Aorta (tissue), 5 donors: ENCODE results near the gene KIF6. TPM values are rescaled to one million over a fixed set of nuclear protein-coding genes. Genes with fewer than 3 reads are reported as not detected.

Source experiments
- ATAC-seq: fragments of 200-7000 bp; cut with Tn5 transposase; one replicate; pipeline ENCODE4 v1.9.1; 2022; ENCODE audit warnings: moderate library complexity; ENCODE audit not compliant: low FRiP score
- DNase-seq, 2 donors: peaks; one replicate each; pipeline ENCODE4 v3.0.0-alpha.2; 2020
- H3K27ac ChIP-seq, 2 donors: one replicate each; pipeline ENCODE4 v1.5.1; 2013; ENCODE audit warnings: low read length in 2 of 2, mild to moderate bottlenecking in 2 of 2, moderate library complexity in 2 of 2, control low read depth in 1 of 2, inconsistent platforms in 1 of 2, low read depth in 1 of 2
- H3K27me3 ChIP-seq, 2 donors: one replicate each; pipeline ENCODE4 v1.6.1; 2013; ENCODE audit warnings: control low read depth in 1 of 2, low read length in 1 of 2, mild to moderate bottlenecking in 1 of 2, moderate library complexity in 1 of 2; ENCODE audit not compliant: insufficient read depth in 2 of 2, control insufficient read depth in 1 of 2
- H3K36me3 ChIP-seq, 2 donors: one replicate each; pipeline ENCODE4 v1.6.1; 2013; ENCODE audit warnings: control low read depth in 1 of 2, low read length in 1 of 2, mild to moderate bottlenecking in 1 of 2; ENCODE audit not compliant: insufficient read depth in 2 of 2, control insufficient read depth in 1 of 2
- H3K4me1 ChIP-seq, 2 donors: one replicate each; pipeline ENCODE4 v1.6.1; 2013; ENCODE audit warnings: low read length in 2 of 2, control low read depth in 1 of 2, mild to moderate bottlenecking in 1 of 2, moderate library complexity in 1 of 2; ENCODE audit not compliant: insufficient read depth in 2 of 2, control insufficient read depth in 1 of 2
- H3K4me3 ChIP-seq, 2 donors: one replicate each; pipeline ENCODE4 v1.5.1; 2013; ENCODE audit warnings: low read length in 2 of 2, control low read depth in 1 of 2, mild to moderate bottlenecking in 1 of 2
- H3K9me3 ChIP-seq: one replicate; pipeline ENCODE4 v1.6.1; 2013; ENCODE audit warnings: mild to moderate bottlenecking, low read length; ENCODE audit not compliant: control insufficient read depth
- WGBS, 2 donors: extraction: QIAGEN DNeasy Blood & Tissue Kit; methylation state at CpG; one replicate each; pipeline ENCODE4 v1.1.7; 2013; 5-methylcytosine and 5-hydroxymethylcytosine counted together
- intact Hi-C, 2 donors: fragments of 100-400 bp; cut with DNase I; formaldehyde crosslinking; loops; one replicate each; pipeline versions ENCODE4 v1.14.2 to v1.15.0; 2022
- polyA plus RNA-seq, 2 donors: library from polyadenylated mRNA; stranded (reverse); fragments of 200-250 nt; gene quantifications; one replicate each; pipeline ENCODE4 v1.2.3, GENCODE V29; 2013
- total RNA-seq, 2 donors: library from RNA; stranded (reverse); fragmentation: NEBNext Ultra II Directional; extraction: Animal tissue kit (Norgen Biotek cat#: 25700); gene quantifications; one replicate each; pipeline ENCODE4 v1.2.1, GENCODE V29; 2021
- donor health status: healthy with polysubstance abuse.
- donor health status: Bipolar disorder and iron deficiency.
- donor health status: DM: no; HTN: no; CAD: no.
- donor health status: DM: no; HTN: no; CAD: no.
- donor health status: DM: yes; HTN: yes; CAD: no.

Gene KIF6
- total and polyA plus RNA-seq, 4 donors, result 0.39 to 0.63 (median 0.42) TPM; not detected in 1

DNA sequence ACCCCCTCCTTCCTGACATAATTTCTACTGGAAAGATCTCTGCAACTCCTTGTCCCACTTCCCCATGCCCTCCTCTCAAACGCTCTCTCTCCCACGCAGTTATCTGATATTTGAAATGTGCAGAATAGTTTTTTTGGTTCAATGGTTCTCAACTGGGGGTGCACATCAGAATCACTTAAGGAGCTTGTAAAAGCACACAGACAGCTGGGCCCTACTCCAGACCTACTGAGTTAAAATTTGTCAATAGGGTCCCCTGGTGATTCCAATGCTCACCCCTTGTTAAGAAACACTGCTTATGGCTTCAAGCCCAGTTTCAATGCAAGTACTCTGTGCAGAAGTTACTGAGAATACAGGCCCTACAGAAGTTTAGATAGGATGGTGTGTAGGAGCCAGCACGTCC, 357.5 kb downstream of the KIF6 start:
- DNase-seq (no peak), ATAC-seq (no peak)
- 88 to 91% methylated on average over 3 of the region's 3 CpGs for WGBS, 2 donors
- Histone ChIP-seq H3K27me3 (no peaks in the 10 kb centered on the region), H3K36me3 (no peaks in the 10 kb centered on the region), H3K9me3 (no peaks in the 10 kb centered on the region), H3K4me3 (no peak overlapping the region), H3K4me1 (peaks cover 0 to 4% of the 10 kb centered on the region in 2 donors), H3K27ac (no peak overlapping the region)
- intact Hi-C loops, result loop anchor here in 1 of 2 donors (10.0 kb wide), 1 partner anchor 937 kb away; no protein-coding TSS in a partner anchor

DNA sequence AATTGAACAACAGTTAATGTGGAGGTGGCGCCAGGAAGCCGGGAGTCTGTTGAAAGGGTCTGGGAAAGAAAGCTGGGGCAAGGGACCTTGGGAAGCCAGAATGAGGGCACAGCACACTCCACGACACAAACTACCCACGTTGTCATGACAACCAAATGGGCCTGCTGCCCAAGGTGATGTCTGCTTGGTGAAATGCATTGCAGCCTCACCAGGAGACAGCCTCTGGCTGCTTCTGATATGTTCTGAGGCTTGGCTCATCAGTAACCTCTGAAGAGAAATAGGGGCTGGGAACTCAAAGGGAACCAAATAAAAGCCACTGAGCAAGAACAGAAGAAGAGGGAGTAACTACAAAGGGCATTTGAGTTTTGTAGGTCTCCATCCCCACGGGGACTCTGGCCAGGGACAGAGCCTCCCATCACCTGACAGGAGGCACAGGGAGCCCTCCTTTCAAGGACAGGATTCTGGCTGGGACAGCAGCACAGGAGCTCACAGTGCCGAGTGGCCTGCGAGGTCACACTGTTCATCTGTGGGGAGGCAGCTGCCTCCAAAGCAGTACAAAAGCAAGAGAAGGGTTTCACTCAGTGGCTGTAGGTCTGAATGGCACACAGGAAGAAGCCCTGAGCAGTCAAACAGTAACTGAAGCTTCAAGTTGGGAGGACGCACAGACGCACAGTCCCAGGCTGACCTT, 358.1 kb downstream of the KIF6 start:
- Histone ChIP-seq H3K4me3 (no peak overlapping the region), H3K4me1 (peaks cover 0 to 4% of the 10 kb centered on the region in 2 donors), H3K27me3 (no peaks in the 10 kb centered on the region), H3K27ac (no peak overlapping the region), H3K36me3 (no peaks in the 10 kb centered on the region), H3K9me3 (no peaks in the 10 kb centered on the region)
- 65 to 69% methylated on average over 9 of the region's 9 CpGs for WGBS, 2 donors
- DNase-seq (no peak), ATAC-seq (no peak)
- intact Hi-C loops, result loop anchor here in 1 of 2 donors (10.0 kb wide), 1 partner anchor 938 kb away; no protein-coding TSS in a partner anchor

DNA sequence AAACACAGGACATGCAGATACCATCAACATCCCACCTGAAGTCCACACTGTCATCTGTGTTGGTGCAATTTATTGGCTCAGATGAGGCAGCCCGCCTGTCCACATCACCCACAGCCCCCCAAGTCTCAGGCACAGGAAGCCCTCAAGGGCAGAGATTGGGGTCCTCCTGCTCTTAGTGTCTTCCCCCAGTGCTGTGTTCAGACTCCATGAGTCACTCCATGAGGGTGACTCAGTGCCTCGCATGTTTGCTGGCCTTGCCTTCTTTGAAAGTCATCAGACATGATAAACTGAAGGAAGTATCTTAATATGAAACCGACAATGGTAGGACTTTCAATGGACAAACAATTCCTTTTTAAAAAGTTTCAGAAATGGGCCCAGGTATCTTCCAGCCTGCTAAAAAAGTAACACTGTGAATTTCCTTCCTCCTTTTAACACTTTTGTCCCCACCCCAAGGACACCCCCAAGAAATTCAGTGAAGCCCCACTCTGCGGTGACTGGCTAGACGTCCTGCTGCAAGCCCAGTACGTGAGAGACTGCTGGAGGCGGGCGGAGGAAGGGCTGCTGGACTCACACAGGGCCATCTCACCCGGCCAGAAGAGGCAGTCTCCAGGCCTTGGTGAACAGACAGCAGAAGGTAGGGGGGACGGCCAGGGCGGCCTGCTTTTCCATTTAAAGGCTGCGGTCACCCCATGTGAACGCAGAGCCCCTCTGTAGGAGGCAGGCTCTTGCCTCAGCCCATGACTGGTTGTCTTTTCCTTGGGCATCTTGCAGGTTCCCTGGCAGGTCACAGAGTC, 359.7 kb downstream of the KIF6 start:
- no peaks in the 10 kb centered on the region for H3K36me3 ChIP-seq
- no peaks in the 10 kb centered on the region for H3K9me3 ChIP-seq
- no peaks in the 10 kb centered on the region for H3K27me3 ChIP-seq
- ATAC-seq (no peak), DNase-seq (no peak)
- H3K4me3 ChIP-seq, result no peak overlapping the region
- intact Hi-C loops, result loop anchor here in 1 of 2 donors (10.0 kb wide), 1 partner anchor 939 kb away; no protein-coding TSS in a partner anchor
- 93 to 95% methylated on average over 13 of the region's 13 CpGs for WGBS, 2 donors
- no peak overlapping the region for H3K27ac ChIP-seq
- peaks cover 0 to 4% of the 10 kb centered on the region in 2 donors for H3K4me1 ChIP-seq

DNA sequence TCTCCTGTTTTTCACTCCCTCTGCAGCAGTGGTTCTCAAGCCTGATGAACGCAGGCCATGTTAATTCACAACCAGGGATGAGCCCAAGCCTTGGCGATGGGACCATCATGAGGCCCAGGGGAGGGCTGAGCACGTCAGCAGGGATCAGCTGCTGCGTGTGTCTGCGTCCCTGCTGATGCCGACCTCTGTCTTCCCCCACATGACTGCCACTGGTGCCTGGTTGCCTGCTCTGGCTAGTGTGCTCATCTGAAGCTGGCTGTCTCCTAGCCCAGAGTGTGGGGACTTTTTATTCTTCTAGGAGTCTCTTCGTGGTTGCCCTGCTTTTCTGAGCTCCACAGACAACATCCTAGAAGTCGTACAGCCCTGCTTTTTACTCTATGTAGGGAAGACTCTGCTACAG, 361.9 kb downstream of the KIF6 start:
- DNase-seq (no peak), ATAC-seq (no peak)
- intact Hi-C loops, result loop anchor here (5.0 to 10.0 kb wide), 2 partner anchors 529 to 942 kb away; no protein-coding TSS in a partner anchor

DNA sequence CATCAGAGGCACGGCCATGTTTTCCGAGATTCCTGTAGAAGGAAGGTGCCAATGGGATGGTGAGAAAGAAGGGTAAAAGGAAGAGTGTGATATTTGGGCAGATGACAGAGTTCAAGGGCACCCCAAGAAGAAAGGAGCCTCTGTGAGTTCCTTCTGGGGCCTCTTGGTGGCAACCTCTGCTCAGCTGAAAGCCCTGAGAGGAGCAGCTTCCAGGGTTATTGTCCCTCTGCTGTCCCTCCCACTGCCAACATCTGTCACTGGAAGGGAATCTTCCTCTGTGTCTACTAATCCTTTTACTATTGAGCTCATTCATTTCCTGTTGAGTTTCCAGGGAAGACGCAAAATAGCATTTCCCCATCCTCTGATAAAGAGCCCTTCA, 362.7 kb downstream of the KIF6 start:
- Histone ChIP-seq H3K36me3 (no peaks in the 10 kb centered on the region), H3K9me3 (no peaks in the 10 kb centered on the region), H3K27me3 (no peaks in the 10 kb centered on the region), H3K4me3 (no peak overlapping the region), H3K4me1 (no peaks in the 10 kb centered on the region), H3K27ac (no peak overlapping the region)
- intact Hi-C loops, result loop anchor here (5.0 to 10.0 kb wide), 2 partner anchors 530 to 942 kb away; no protein-coding TSS in a partner anchor
- DNase-seq (no peak), ATAC-seq (no peak)
- 31 to 51% methylated on average over 3 of the region's 3 CpGs for WGBS, 2 donors

More for the DNA sequence above, 361.9 kb downstream of the KIF6 start:
- Histone ChIP-seq H3K27ac (no peak overlapping the region), H3K27me3 (no peaks in the 10 kb centered on the region), H3K4me1 (no peaks in the 10 kb centered on the region), H3K4me3 (no peak overlapping the region), H3K9me3 (no peaks in the 10 kb centered on the region), H3K36me3 (no peaks in the 10 kb centered on the region)
- 93% methylated on average over 8 of the region's 8 CpGs for WGBS, 2 donors

- Histone ChIP-seq H3K27me3 (no peaks in the 10 kb centered on the region), H3K27ac (no peak overlapping the region), H3K9me3 (no peaks in the 10 kb centered on the region), H3K4me3 (no peak overlapping the region), H3K4me1 (no peaks in the 10 kb centered on the region), H3K36me3 (no peaks in the 10 kb centered on the region)
- ATAC-seq, result peak; percentile 84
- DNase-seq, result peak in 1 of 2 donors; percentile 74
- intact Hi-C loops, result loop anchor here (5.0 to 10.0 kb wide), 2 partner anchors 530 to 943 kb away; no protein-coding TSS in a partner anchor
- WGBS, 2 donors, result 30 to 35% methylated on average over 21 of the region's 21 CpGs
These were observed 363.3 kb downstream of the KIF6 start for GRCh38 chr6:39361657-39362486.

DNA sequence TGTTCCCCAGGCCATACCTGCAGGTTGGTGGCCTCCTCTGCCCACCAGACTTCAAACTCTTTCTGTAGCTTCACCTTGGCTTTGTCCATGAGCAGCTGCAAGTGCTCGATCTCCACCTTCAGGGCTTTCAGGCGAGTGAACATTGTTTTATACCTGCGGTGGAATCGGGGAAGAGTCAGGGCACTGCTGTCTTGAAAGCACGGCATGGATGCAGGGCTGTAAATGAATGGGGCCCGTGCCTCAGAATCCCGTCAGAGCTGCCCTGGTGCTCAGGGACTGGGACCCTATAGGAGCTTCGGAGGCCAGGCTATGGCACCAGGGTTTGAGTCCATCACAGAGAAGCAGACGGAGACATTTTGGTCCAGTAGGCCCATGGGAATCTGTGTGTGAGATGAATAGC, 364.8 kb downstream of the KIF6 start:
- intact Hi-C loops, result loop anchor here (5.0 to 10.0 kb wide), 2 partner anchors 532 to 944 kb away; no protein-coding TSS in a partner anchor
- H3K36me3 ChIP-seq, result no peaks in the 10 kb centered on the region
- ATAC-seq (no peak), DNase-seq (no peak)
- no peaks in the 10 kb centered on the region for H3K9me3 ChIP-seq
- no peaks in the 10 kb centered on the region for H3K27me3 ChIP-seq
- H3K4me3 ChIP-seq, result no peak overlapping the region
- H3K27ac ChIP-seq, result no peak overlapping the region
- WGBS, 2 donors, result 90 to 93% methylated on average over 9 of the region's 9 CpGs
- no peaks in the 10 kb centered on the region for H3K4me1 ChIP-seq

DNA sequence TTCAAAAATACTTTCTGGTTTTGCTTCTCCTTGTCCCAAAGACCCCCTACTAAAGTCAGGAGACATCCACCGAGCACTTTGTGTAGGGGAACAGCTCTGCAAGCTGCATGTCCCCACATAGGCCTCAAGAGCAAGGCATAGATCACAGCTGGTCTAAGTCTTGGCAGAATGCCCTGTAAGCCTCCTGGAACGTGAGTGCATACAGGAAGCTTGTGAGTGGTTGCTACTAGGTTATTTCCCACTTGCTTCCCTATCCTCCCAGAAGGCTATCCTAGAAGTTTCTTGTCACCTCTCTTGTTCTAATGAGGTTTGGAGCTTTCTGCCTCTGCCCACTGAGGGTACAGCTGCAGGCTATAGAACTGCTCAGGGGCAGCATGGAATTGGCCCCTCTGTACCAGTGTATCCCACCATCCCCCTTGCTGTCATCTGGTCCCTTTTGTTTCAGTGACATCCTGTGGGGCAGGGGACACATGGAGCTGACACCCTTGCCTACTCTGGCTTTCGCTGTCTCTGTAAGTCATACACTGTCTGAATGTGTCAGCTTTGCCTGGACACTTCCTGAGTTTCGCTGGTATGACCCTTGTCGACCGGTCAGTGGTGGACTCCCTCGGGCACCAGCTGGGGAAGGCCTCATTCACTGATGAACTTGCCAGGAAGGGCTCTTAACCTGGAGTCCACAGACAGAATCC, 367.1 kb downstream of the KIF6 start:
- no peaks in the 10 kb centered on the region for H3K36me3 ChIP-seq
- 78 to 80% methylated on average over 7 of the region's 7 CpGs for WGBS, 2 donors
- no peak overlapping the region for H3K4me3 ChIP-seq
- no peaks in the 10 kb centered on the region for H3K27me3 ChIP-seq
- intact Hi-C loops, result no loop called here
- H3K27ac ChIP-seq, result no peak overlapping the region
- ATAC-seq (no peak), DNase-seq (no peak)
- no peaks in the 10 kb centered on the region for H3K4me1 ChIP-seq
- peaks cover 1% of the 10 kb centered on the region for H3K9me3 ChIP-seq
